GM12878 (cell line): Measurements from ENCODE around the gene FN3K.

Experiments used
- CHD2 ChIP-seq: IDR thresholded peaks from 2 replicates; pipeline ENCODE4 v1.6.1; 2011; ENCODE audit warnings: low read depth, low read length, improper control_type of control experiment, borderline replicate concordance
- HDGF ChIP-seq: fragments of 450-650 bp; IDR thresholded peaks from 2 replicates; pipeline ENCODE4 v1.6.1; 2016; ENCODE audit warnings: antibody characterized with exemption
- SIN3A ChIP-seq: IDR thresholded peaks from 2 replicates; pipeline ENCODE4 v1.6.1; 2012; ENCODE audit warnings: low read depth, low read length, improper control_type of control experiment
- TF ChIP-seq, protein P1 (sequence below): fragments of 450-650 bp; IDR thresholded peaks from 2 replicates; pipeline ENCODE4 v1.6.1; 2017; ENCODE audit warnings: antibody characterized with exemption, mild to moderate bottlenecking, moderate library complexity
- TF ChIP-seq, protein P2 (sequence below): IDR thresholded peaks from 2 replicates; pipeline ENCODE4 v1.6.1; 2012; ENCODE audit warnings: low read depth, low read length, improper control_type of control experiment

DNA sequence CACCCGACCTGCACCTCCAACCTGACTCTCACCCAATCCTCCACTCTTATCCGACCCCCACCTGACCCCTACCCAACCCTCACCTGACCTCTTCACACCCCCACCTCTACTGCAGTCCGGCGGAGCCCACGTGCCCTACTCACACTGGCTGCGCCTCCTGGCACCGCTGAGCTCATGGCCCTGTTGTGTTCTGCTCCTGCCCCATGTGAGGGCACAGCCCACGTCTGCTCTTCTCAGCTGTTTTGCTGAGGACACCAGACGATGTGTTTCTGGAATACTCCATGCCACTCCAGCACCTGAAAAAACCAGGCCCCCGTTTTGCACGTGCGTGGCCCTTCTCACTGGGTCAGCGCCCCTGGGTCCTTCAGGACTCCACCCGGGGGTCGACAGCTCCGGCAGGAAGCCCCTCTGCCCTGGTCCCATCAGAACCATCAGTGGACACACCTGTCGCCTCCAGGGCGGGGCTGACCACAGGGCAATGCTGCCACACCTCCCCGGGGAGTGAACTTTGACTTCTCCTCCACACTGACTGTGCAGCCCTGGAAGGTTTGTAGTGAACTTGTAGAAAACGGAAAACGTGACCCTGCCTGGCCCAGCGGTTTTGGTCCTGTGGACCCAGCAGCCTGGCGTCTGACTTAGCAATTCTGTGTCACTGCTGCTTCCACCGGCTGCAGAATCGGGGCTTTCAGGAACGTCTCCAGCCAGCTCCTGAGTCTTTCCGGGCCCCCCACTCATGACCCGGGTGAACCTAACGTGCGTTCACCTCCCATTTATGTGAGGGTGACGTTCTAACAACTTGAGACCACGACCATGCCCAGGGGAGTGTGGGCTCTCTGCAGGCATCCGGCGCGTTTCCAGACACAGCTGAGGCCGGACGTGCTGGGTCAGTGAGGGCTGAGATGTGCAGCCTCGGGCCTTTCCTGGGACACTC is 31.2 kb upstream of the FN3K start:
- TF ChIP-seq HDGF (no peak), CHD2 (no peak), SIN3A (no peak)
- TF ChIP-seq, protein P1, sequence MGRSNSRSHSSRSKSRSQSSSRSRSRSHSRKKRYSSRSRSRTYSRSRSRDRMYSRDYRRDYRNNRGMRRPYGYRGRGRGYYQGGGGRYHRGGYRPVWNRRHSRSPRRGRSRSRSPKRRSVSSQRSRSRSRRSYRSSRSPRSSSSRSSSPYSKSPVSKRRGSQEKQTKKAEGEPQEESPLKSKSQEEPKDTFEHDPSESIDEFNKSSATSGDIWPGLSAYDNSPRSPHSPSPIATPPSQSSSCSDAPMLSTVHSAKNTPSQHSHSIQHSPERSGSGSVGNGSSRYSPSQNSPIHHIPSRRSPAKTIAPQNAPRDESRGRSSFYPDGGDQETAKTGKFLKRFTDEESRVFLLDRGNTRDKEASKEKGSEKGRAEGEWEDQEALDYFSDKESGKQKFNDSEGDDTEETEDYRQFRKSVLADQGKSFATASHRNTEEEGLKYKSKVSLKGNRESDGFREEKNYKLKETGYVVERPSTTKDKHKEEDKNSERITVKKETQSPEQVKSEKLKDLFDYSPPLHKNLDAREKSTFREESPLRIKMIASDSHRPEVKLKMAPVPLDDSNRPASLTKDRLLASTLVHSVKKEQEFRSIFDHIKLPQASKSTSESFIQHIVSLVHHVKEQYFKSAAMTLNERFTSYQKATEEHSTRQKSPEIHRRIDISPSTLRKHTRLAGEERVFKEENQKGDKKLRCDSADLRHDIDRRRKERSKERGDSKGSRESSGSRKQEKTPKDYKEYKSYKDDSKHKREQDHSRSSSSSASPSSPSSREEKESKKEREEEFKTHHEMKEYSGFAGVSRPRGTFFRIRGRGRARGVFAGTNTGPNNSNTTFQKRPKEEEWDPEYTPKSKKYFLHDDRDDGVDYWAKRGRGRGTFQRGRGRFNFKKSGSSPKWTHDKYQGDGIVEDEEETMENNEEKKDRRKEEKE, result no peak
- TF ChIP-seq, protein P2, sequence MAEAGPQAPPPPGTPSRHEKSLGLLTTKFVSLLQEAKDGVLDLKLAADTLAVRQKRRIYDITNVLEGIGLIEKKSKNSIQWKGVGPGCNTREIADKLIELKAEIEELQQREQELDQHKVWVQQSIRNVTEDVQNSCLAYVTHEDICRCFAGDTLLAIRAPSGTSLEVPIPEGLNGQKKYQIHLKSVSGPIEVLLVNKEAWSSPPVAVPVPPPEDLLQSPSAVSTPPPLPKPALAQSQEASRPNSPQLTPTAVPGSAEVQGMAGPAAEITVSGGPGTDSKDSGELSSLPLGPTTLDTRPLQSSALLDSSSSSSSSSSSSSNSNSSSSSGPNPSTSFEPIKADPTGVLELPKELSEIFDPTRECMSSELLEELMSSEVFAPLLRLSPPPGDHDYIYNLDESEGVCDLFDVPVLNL, result no peak
